Superior temporal gyrus (tissue), 1 donor: ENCODE measurements around the gene PLCG1.
"Not testable (repeated sequence)": the region's sequence is repeated elsewhere in the genome, so short reads cannot be mapped to it uniquely, and the experiment has no call there.

Experiments used
- DNase-seq: peaks from one replicate; pipeline ENCODE4 v3.0.0-alpha.2; 2016; ENCODE audit errors: extremely low spot score

PLCG1 gene

GRCh38 chr20:41136680-41137613, at the start of gene PLCG1:
TSS of gene PLCG1 (plus strand) at chr20:41137543. CDS start at chr20:41137642, 99 bp downstream.
- DNase-seq: peak; percentile 85

- no peak for DNase-seq
Observed at GRCh38 chr20:41087777-41088176, 49.6 kb upstream of the PLCG1 start.

GRCh38 chr20:41089555-41089954, 47.8 kb upstream of the PLCG1 start:
- DNase-seq: no peak

- DNase-seq: no peak
Observed at GRCh38 chr20:41091927-41092326, 45.4 kb upstream of the PLCG1 start.

- no peak for DNase-seq
Observed at GRCh38 chr20:41094353-41095055, 42.8 kb upstream of the PLCG1 start.

GRCh38 chr20:41095110-41095969, 42.0 kb upstream of the PLCG1 start:
- peak; percentile 82 for DNase-seq

- DNase-seq: no peak
Observed at GRCh38 chr20:41098703-41099250, 38.6 kb upstream of the PLCG1 start.

GRCh38 chr20:41100001-41100480, 37.3 kb upstream of the PLCG1 start:
- DNase-seq: no peak

GRCh38 chr20:41101660-41102059, 35.7 kb upstream of the PLCG1 start:
- DNase-seq: no peak

- DNase-seq: no peak
Observed at GRCh38 chr20:41108531-41108930, 28.8 kb upstream of the PLCG1 start.

GRCh38 chr20:41110012-41110411, 27.3 kb upstream of the PLCG1 start:
- no peak for DNase-seq

- DNase-seq: no peak
Observed at GRCh38 chr20:41110930-41111577, 26.3 kb upstream of the PLCG1 start.

- DNase-seq: no peak
Observed at GRCh38 chr20:41111578-41111951, 25.8 kb upstream of the PLCG1 start.

GRCh38 chr20:41116282-41116956, 20.9 kb upstream of the PLCG1 start:
- no peak for DNase-seq

GRCh38 chr20:41118159-41118558, 19.2 kb upstream of the PLCG1 start:
- not testable (repeated sequence) for DNase-seq

GRCh38 chr20:41118632-41119031, 18.7 kb upstream of the PLCG1 start:
- no peak for DNase-seq

GRCh38 chr20:41119614-41120561, 17.5 kb upstream of the PLCG1 start:
- peak; percentile 88 for DNase-seq

GRCh38 chr20:41121399-41121798, 15.9 kb upstream of the PLCG1 start:
- no peak for DNase-seq

- DNase-seq: no peak
Observed at GRCh38 chr20:41123631-41124030, 13.7 kb upstream of the PLCG1 start.
